Left renal pelvis (tissue), 4 donors: ENCODE results near the gene PURB. TPM values are rescaled to one million over a fixed set of nuclear protein-coding genes. Genes with fewer than 3 reads are reported as not detected.
"Not testable (repeated sequence)": the region's sequence is repeated elsewhere in the genome, so short reads cannot be mapped to it uniquely, and the experiment has no call there.

Source experiments
- DNase-seq, 4 donors: peaks; one replicate each; pipeline ENCODE4 v3.0.0-alpha.2; 2013; ENCODE audit warnings: low read depth in 4 of 4, low spot score in 3 of 4
- polyA plus RNA-seq, 4 donors: library from polyadenylated mRNA; unstranded; fragments of 120-200 nt; gene quantifications; one replicate each; pipeline ENCODE4 v1.2.1, GENCODE V29; 2013; ENCODE audit not compliant: insufficient read length in 4 of 4

PURB gene
- polyA plus RNA-seq, 4 donors: 28.4 to 36.4 (median 33.2) TPM

DNA sequence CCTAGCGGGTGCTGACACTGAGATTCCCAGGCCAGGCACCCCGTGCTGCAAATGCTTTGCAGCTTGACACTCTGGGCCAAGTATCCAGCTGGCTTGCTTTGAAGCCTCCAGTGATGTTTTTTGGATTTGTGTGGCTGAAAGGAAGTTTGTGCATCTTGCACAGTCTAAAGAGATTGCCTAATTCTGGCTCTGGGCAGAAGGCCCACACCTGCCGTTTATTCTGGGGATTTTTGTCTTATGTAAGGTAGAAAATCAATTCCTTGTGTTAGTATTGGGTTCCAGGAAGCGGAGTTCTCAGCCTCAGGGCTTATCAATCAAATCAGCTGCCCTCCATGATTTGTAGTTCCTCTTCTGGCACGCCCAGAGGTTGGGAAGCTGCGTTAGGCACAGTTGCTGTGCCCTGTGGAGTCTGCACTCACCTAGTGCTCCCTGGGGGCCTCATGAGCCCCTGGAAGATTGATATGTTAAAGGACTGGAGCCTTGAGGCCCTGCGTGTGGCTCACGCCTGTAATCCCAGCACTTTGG, 8.4 kb upstream of the PURB start:
- no peak for DNase-seq

DNA sequence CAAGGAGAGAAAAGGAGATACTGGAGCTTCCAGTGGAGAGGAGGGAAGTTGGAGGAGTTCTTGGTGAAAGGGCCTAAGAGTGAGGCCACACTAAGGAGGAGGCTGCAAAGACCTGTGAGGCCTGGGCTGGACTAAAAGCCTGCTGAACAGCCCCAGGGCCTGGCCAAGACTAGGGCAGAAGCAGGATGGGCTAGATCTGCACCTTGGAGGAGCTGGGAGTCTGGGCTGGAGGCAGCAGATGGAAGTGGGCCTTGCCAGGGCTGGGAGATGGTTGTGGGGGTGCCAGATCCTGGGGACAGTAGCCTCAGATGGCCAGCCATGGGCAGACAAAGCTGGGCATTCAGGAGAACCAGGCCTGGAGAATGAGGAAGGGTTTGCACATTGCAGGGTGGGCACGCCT, 6.5 kb upstream of the PURB start:
- DNase-seq: no peak

DNA sequence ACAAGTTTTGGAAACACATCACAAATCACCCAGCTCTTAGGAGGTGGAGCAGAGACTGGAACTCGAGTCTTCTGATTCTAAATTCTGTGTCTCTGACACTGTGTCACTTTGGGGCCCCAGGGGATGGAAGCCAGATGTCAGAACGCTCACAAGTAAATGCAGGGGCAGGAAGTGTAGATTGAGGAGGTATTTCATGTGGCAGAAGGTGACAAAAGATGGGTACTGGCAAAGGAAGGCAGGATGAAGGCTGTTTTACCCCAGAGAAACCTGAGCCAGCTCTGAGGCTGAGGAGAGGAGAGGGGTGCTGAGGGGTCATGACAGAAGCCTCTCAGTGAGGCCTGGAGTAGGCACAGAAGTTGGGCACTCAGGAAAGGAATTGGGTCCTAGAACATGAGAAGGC, 6.0 kb upstream of the PURB start:
- no peak for DNase-seq

DNA sequence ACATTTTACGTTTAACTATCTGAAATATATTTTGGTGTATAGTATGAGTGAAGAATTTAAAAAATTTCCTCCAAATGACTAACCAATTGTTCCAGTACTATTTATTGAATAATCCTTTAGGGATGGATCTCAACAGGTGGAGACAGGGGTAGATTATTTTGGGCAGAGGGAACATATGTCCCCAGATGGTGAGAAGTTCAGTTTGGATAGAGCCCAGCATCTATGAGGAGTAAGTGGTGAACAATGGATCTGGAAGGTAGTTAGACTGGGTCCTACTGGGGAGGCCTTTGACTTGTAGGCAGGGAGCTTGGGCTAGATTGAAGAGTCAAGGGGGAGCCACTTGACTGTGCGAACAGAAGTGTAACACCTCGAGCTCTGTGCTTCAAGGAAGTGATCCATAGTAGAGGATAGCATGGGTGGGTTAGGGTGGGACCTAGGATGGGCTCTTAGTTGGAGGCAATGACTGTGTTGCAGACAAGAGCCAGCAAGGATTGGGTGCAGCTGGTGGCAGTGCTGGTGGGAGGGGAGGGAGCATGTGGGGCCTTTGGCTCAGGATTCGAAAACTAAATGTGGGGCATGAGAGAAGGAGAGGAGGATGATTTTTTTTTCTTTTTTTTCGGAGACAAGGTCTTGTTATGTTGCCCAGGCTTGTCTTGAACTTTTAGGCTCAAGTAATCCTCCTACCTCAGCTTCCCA, 3.9 kb upstream of the PURB start:
- no peak for DNase-seq

DNA sequence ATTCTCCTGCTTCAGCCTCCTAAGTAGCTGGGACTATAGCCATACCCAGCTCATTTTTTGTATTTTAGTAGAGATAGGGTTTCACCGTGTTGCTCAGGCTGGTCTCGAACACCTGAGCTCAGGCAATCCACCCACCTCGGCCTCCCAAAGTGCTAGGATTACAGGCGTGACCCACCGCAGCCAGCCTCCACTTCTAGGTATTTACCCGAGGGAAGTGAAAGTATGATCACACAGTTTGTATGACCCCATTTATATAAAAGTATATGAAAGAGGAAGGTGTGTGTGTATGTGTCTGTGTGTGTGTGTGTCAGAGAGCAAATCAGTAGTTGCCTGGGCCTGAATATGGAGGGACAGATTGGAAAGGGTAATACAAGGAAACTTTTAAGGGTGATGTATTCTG, 2.0 kb upstream of the PURB start:
- DNase-seq: no peak

DNA sequence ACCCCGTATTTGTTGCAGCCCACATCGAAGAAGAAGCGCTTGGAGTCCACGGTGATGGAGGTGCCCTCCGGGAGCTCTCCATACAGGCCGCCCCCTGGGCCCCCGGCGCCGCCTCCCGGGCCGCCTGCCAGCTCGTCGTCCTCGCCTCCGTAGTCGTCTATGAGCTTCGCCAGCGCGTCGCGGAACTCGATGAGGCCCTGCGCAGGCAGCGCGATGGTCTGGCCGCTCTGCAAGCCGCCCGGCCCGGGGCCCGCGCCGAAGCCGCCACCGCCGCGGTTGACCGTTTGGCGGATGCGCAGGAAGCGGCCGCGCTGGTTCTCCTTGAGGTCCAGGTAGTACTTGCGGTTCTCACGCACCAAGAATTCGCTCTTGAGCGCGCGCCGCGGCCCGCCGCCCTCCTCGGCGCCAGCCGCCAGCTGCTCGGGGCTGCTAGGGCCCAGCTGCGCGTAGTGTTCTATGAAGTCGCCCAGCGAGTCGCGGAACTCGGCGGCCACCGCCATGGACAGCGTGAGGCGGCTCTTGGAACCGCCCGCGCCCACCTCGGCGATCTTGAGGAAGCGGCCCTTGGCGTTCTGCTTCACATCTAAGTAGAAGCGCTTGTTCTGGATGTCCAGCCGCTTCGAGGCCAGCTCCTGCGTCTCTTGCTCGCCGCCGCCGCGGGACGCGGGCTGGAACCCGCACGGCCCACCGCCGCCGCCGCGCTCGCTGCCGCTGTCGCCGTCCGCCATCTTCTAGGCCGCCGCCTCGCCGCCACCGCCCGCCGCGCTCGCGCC, 523 bp downstream of the PURB start:
- DNase-seq: peak in 2 of 4 donors; percentile 14 to 17

DNA sequence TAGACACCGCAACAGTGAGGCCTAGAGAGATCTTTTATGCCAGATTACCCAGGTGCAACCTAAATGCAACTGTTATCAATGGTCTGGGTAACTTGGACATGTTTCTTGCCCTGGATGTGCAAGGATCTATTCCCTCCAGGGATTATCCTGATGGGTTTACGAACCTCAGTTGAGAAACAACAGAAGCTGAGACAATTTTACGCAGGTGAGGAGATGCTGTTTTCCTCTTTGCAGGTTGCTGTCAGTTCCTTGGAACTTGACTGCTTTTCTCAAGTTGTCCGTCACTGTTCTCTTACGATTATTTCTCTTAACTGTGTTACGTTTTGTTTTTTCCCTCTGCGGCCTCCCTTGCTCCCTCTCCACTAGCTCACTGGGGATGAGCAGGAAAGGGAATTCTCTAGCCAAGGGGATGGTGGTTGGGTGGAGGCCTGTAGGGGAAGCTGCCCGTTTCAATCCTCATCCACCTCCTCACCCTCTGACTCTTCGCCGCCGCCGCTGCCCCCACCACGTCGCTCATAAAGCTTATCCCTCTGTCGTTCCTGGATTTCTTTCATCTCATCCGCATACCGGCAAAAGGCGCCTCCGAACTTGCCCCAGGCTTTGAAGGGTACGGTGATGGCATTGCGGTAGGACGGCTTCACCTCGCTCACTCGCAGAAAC, 1.2 kb downstream of the PURB start:
- no peak for DNase-seq

DNA sequence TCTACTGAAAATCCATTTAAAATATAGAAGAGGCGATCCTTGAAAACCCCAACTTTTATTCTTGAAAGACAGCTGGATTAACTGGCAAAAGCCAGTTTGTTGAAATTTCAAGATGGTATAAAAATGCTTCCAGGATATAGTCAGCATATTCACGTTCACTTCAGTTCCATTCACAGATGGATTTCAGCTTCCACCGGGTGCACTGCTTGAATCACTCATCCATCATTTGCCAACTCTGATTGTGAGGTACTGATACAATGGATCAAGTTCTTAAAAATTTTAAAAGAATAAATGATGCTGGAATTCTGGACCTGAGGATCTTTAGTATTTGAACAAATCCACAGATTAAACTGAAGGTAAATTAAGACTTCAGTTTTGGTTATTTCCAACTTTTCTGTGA, 2.4 kb downstream of the PURB start:
- DNase-seq: no peak

DNA sequence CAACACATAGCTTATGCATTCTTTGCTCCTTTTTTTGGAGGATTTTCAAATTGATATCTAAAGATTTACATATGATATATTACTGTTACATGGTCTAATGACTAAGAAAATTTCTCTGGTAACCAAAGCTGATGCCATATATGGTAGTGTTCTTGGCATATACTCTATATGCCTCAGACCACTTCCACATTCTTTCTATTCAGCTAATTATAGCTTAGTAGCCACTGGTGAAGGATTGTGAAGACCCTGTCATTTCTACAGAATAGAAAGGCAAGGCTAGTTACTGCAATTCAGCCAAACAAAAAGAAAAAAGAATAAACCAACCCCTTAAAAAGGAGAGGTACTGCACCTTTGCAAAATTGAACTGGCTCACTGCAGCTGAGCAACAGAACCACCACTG, 3.7 kb downstream of the PURB start:
- no peak for DNase-seq

DNA sequence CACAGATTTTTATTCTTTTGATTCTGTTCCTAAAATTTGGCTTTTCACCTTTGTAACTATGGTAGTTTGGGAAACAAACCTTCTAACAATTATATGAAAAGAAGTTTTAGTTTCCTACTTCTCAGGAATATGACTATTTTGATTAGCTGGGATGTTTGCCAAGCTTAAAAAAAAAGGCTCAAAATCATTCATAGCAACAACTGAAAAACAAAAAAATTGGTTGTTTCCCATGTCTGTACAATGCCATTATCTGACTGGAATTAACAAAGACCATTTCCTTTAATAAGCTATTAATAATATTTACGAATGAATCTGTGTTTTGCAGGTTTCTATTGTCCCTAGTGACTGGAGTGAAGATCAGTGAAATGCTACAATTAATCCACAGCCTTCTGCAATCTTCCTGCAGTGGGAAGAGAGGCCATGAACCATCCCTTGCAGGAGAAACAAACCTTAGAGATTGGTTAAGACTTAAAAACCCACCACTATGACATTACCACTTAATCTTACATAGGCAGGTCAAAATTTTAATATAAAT, 4.2 kb downstream of the PURB start:
- DNase-seq: no peak

DNA sequence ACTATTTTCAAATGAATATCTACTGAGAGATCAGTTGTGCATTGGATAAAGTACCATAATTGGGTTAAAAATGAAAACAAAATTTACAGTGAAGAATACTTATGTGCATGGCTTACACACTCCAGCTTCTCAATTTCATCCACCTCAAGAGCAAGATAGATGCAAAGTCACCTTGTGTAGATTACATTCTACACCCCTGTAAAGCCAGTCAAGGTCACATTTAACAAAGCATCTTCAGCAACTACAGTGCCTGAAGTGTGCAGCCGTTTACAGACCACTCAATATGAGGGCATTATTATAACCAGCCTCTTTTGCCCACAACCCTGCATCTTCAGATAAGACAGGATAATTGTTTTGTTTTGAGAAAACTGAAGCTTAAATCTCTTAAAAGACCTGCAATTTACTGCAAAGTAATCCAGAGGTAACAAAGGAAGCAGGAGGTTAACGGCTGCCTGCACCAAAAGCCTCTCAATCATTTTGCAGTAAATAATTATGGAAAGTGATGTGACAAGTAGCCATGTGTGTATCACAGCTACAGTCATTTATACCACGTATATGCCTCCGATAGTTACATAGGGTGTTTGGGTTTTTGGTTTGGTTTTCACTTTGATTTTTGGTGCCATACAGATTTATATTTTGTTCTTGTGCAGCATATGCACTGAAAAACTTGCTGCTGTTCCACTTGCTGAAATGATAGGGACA, 4.9 kb downstream of the PURB start:
- DNase-seq: no peak

DNA sequence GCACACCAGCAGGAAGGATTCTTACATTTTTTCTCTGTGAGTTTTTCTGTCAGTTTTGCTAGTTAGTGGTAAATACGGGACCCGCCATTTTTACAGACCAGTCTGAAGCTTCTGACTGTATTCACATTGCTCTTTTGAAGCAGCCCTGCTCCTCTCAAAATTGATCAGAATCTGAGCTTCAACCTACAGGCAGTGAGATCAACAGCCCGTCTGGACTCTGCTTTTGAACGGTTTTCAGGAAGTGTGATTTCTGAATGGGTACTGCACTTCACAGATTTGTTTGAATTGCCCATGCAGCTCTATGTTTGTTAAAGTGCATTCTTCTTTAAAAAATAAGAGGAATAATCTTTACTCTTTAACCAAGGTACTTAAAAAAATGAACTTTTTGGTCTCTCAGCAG, 8.9 kb downstream of the PURB start:
- DNase-seq: no peak

DNA sequence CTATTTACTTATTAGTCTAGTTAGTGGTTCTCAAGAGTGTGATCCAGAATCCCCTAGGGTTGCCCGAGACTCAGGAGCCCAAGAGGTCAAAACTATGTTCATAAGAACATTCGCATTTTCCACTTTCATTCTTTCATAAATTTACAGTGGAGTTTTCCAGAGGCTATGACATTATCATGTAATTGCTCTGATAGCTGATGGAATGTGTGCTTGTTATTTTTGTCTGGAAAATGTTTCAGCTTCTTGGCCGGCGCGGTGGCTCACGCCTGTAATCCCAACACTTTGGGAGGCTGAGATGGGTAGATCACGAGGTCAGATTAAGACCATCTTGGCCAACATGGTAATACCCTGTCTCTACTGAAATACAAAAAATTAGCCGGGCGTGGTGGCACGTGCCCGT, 10.1 kb downstream of the PURB start:
- DNase-seq: no peak

DNA sequence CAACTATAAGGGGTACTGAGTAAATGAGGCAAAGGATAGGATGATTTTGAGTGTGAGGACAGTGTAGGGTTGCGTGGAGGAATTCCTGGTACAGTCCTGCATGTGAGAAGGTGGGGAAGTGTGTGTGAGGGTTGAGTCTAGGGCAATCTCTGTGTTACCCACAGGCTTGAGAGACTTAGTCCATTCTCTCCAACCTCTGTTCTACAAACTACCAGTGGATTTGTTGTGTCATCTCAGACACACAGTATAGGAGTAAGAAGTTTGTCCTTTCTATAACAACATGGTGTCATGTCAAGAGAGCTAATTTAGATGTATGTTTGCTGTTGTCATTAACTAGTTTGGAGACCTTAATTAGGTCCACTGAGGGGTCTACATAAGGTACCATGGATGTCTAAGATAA, 12.5 kb downstream of the PURB start:
- no peak for DNase-seq

DNA sequence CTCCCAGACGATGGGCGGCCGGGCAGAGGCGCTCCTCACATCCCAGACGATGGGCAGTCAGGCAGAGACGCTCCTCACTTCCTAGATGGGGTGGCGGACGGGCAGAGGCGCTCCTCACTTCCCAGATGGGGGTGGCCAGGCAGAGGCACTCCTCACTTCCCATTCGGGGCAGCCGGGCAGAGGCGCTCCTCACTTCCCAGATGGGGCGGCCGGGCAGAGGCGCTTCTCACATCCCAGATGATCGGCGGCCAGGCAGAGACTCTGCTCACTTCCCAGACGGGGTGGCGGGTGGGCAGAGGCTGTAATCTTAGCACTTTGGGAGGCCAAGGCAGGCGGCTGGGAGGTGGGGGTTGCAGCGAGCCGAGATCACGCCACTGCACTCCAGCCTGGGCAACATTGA, 13.4 kb downstream of the PURB start:
- not testable (repeated sequence) for DNase-seq

DNA sequence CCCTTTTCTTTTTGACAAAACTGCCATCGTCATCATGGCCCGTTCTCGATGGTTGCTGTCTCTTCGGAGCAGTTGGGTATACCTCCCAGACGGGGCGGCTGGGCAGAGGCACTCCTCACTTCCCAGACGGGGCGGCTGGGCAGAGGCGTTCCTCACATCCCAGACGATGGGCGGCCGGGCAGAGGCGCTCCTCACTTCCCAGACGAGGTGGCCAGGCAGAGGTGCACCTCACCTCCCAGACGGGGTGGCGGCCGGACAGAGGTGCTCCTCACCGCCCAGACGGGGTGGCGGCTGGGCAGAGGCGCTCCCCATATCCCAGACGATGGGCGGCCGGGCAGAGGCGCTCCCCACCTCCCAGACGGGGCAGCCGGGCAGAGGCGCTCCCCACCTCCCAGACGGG, 14.6 kb downstream of the PURB start:
- DNase-seq: not testable (repeated sequence)

DNA sequence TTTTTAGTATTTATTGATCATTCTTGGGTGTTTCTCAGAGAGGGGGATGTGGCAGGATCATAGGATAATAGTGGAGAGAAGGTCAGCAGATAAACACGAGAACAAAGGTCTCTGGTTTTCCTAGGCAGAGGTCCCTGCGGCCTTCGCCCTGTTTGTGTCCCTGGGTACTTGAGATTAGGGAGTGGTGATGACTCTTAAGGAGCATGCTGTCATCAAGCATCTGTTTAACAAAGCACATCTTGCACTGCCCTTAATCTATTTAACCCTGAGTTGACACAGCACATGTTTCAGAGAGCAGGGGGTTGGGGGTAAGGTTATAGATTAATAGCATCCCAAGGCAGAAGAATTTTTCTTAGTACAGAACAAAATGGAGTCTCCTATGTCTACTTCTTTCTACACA, 15.0 kb downstream of the PURB start:
- DNase-seq: not testable (repeated sequence)

DNA sequence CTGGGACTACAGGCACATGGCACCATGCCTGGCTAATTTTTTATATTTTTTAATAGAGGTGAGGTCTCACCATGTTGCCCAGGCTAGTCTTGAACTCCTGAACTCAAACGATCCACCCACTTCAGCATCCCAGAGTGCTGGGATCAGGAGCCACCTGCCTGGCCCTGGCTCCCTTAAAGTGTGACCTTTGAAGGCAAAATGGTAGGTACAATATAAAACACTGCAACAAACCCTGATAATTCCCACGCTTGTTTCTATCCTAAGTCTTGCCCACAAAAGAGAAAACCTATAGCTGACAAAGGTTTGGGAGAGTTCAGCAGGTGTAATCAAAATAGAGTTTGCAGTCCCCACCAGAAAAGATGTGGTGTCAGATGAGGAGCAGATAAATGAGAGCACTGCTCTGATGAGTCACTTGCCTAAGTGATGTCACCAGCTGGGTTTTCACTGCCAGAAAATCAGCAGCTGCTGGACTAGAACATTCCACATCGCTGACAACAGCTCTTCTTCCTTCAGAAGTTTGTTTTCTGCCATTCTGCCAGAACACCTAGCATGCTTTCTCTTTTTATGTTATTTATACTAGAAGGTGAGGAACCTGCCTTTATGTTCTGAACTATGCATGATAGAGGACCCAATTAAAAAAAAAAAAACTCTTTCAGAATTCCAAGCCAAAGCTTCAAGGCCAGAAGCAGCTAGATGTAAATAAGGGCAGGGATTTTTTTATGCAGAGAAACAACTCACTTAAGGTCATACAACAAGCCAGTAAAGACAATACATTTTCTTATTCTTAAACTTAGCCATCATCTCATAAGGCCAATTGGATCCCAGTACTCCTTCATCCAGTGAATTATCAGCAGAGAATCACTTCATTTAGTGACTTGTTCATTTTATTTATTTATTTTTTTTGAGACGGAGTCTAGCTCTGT, 18.0 kb downstream of the PURB start:
- no peak for DNase-seq

DNA sequence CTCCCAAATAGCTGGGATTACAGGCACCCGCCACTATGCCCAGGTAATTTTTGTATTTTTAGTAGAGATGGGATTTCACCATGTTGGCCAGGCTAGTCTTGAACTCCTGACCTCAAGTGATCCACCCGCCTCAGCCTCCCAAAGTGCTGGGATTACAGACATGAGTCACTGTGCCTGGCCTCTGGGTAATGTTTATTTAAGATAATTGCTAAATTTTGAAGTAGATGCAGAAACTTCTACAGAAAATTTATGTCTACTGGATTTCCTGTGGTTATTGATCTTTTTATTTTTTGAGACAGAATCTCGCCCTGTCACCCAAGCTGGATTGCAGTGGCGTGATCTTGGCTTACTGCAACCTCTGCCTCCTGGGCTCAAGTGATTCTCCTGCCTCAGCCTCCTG, 23.4 kb downstream of the PURB start:
- not testable (repeated sequence) for DNase-seq

DNA sequence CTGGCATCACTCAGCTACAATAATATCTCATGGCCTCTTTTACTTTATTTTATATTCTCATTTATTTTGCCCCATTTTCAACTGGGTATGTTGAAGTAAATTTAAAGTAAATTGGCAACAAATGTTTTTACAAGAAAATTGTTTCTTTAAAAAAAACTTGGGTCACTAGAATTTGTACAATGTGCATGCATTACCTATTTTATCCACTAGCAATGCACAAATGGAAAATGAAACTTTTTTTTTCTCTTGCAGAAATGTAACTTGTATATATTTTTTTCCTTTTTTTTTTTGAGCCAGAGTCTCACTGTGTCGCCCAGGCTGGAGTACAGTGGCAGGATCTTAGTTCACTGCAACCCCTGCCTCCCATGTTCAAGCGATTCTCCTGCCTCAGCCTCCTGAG, 27.2 kb downstream of the PURB start:
- DNase-seq: no peak
